AG09319 (cell line): ENCODE data around the gene C12orf76.
"Not testable (repeated sequence)": the region's sequence is repeated elsewhere in the genome, so short reads cannot be mapped to it uniquely, and the experiment has no call there.

ENCODE experiments used
- DNase-seq: peaks from one replicate; pipeline ENCODE4 v3.0.0-alpha.2; 2010; ENCODE audit warnings: low read depth; ENCODE audit errors: extremely low read depth
- CTCF ChIP-seq: IDR thresholded peaks from 2 replicates; pipeline ENCODE4 v1.5.1; 2011; ENCODE audit warnings: low read depth, mild to moderate bottlenecking, inconsistent platforms, low read length, moderate library complexity

Gene C12orf76

GRCh38 chr12:110048242-110049027 is at the start of gene C12orf76:
Gene C12orf76 (minus strand): TSS chr12:110048522. CDS start chr12:110048495, 27 bp downstream.
- no peak; the same call in 1 of the 2 replicates for TF ChIP-seq CTCF

GRCh38 chr12:110093631-110094311 is 45.4 kb upstream of the C12orf76 start:
- no peak for DNase-seq
- no peak for TF ChIP-seq CTCF

More at GRCh38 chr12:110048242-110049027, at the start of gene C12orf76:
- peak; percentile 93 for DNase-seq

GRCh38 chr12:110091136-110091711 is 42.9 kb upstream of the C12orf76 start:
- DNase-seq, result no peak
- no peak for TF ChIP-seq CTCF

- TF ChIP-seq CTCF, result no peak
- no peak for DNase-seq
Observed at GRCh38 chr12:110090266-110091135, 42.2 kb upstream of the C12orf76 start.

GRCh38 chr12:110088936-110089335 is 40.6 kb upstream of the C12orf76 start:
- no peak for TF ChIP-seq CTCF
- no peak for DNase-seq

GRCh38 chr12:110088216-110088615 is 39.9 kb upstream of the C12orf76 start:
- DNase-seq, result not testable (repeated sequence)

- DNase-seq, result no peak
- TF ChIP-seq CTCF, result no peak
Observed at GRCh38 chr12:110084314-110085015, 36.1 kb upstream of the C12orf76 start.
